HG03280 (cell line): ENCODE data around the gene AARS1.
"Not testable (repeated sequence)": the region's sequence is repeated elsewhere in the genome, so short reads cannot be mapped to it uniquely, and the experiment has no call there.

Source experiments
- ATAC-seq: cut with Tn5 transposase; IDR thresholded peaks from one replicate; pipeline ENCODE4 v1.9.1; 2021; ENCODE audit warnings: mild to moderate bottlenecking, moderate library complexity; ENCODE audit not compliant: unreplicated experiment

The AARS1 gene

GRCh38 chr16:70276392-70276791, 12.9 kb downstream of the AARS1 start:
- ATAC-seq = no peak

- ATAC-seq = no peak
These were observed 17.6 kb downstream of the AARS1 start for GRCh38 chr16:70271696-70272095.

GRCh38 chr16:70270176-70270575, 19.1 kb downstream of the AARS1 start:
- no peak for ATAC-seq

GRCh38 chr16:70269471-70269870, 19.8 kb downstream of the AARS1 start:
- ATAC-seq = no peak

GRCh38 chr16:70267922-70268321, 21.4 kb downstream of the AARS1 start:
- not testable (repeated sequence) for ATAC-seq

GRCh38 chr16:70267516-70267915, 21.8 kb downstream of the AARS1 start:
- no peak for ATAC-seq

- ATAC-seq = not testable (repeated sequence)
These were observed 29.4 kb downstream of the AARS1 start for GRCh38 chr16:70259903-70260302.

- no peak for ATAC-seq
These were observed 30.4 kb downstream of the AARS1 start for GRCh38 chr16:70258946-70259345.

- no peak for ATAC-seq
These were observed 31.2 kb downstream of the AARS1 start for GRCh38 chr16:70258065-70258464.

GRCh38 chr16:70257391-70257790, 31.9 kb downstream of the AARS1 start:
- no peak for ATAC-seq

GRCh38 chr16:70255574-70255973, 33.7 kb downstream of the AARS1 start:
- ATAC-seq = no peak

- no peak for ATAC-seq
These were observed 34.4 kb downstream of the AARS1 start for GRCh38 chr16:70254965-70255286.

GRCh38 chr16:70254180-70254964, 34.9 kb downstream of the AARS1 start:
- no peak for ATAC-seq

- ATAC-seq = no peak
These were observed 35.8 kb downstream of the AARS1 start for GRCh38 chr16:70253291-70254106.

GRCh38 chr16:70252355-70252988, 36.8 kb downstream of the AARS1 start:
- ATAC-seq = no peak

GRCh38 chr16:70251629-70252354, 37.5 kb downstream of the AARS1 start, which contains the start of gene EXOSC6:
Gene EXOSC6 (minus strand): TSS chr16:70251940. CDS start chr16:70251900, 40 bp downstream.
- peak; percentile 86 for ATAC-seq

- ATAC-seq = peak; percentile 44
These were observed 38.3 kb downstream of the AARS1 start for GRCh38 chr16:70250748-70251628.

GRCh38 chr16:70249697-70250096, 39.6 kb downstream of the AARS1 start:
- not testable (repeated sequence) for ATAC-seq

GRCh38 chr16:70238773-70239172, 50.5 kb downstream of the AARS1 start:
- ATAC-seq = not testable (repeated sequence)

GRCh38 chr16:70231831-70232230, 57.5 kb downstream of the AARS1 start:
- not testable (repeated sequence) for ATAC-seq
